Measurements from ENCODE around the gene PDZD2.
"Not testable (repeated sequence)": the region's sequence is repeated elsewhere in the genome, so short reads cannot be mapped to it uniquely, and the experiment has no call there.

PDZD2 gene

DNA sequence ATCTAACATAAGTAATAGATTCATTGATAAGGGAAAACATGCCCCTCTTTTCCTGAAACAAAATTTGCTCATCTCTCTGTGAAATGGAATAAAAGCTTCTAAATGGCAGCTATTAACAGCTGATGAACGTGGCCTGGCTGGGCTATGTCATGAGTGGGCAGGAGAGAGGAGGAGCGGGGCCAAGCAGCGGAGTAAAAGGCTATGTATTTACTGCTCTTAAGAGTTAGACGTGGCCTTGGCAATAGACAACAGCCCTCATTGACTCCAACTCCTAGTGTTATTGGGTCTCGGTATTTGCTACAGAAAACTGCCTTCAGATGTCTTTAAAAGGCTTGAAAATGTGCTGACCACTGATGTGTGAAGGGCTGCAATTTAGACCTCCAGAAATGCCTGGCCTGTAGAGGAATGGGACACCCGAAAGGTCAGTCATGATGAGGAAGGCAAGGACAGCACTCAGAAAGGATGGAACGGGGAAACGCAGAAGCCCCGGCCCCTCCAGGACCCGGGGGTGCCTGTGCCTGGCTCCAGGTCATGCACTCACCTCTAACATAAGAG, 116.8 kb downstream of the PDZD2 start:
- DNase-seq: no peak
- H3K4me1 ChIP-seq: peaks cover 4% of the 10 kb centered on the region
- no peak overlapping the region for H3K4me3 ChIP-seq (ENCODE audit: low read depth, low read length)
- TF ChIP-seq CTCF (IDR thresholded peaks at IDR 0.05; ENCODE audit: low read depth, low read length): no peak
- no peaks in the 10 kb centered on the region for H3K27me3 ChIP-seq
- no peaks in the 10 kb centered on the region for H3K9me3 ChIP-seq
- no peaks in the 10 kb centered on the region for H3K36me3 ChIP-seq

DNA sequence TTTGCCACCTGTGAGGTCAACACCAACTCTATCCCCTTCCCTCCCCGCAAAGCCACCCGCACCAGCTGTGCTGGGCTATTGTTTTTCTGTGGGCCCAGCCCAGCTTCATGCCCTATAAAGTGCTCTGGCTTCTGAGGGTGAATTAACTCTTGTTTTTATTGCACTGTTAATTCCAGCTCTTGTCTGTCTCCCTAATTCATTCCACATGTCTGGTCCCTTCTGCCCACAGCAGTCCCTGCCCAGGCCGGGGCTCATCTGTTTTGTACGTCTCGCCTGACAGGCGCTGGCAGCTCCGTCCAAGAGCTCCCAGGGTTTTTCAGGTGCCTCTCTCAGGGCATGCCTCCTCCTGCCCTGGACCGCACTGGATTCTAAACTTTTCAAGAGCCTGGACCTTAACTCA, 118.9 kb downstream of the PDZD2 start:
- Histone ChIP-seq H3K9me3 (no peaks in the 10 kb centered on the region), H3K4me3 (ENCODE audit: low read depth, low read length) (no peak overlapping the region), H3K27me3 (no peaks in the 10 kb centered on the region), H3K36me3 (no peaks in the 10 kb centered on the region), H3K4me1 (peaks cover 4% of the 10 kb centered on the region)
- no peak for TF ChIP-seq CTCF (IDR thresholded peaks at IDR 0.05; ENCODE audit: low read depth, low read length)
- peak; percentile 83 for DNase-seq

DNA sequence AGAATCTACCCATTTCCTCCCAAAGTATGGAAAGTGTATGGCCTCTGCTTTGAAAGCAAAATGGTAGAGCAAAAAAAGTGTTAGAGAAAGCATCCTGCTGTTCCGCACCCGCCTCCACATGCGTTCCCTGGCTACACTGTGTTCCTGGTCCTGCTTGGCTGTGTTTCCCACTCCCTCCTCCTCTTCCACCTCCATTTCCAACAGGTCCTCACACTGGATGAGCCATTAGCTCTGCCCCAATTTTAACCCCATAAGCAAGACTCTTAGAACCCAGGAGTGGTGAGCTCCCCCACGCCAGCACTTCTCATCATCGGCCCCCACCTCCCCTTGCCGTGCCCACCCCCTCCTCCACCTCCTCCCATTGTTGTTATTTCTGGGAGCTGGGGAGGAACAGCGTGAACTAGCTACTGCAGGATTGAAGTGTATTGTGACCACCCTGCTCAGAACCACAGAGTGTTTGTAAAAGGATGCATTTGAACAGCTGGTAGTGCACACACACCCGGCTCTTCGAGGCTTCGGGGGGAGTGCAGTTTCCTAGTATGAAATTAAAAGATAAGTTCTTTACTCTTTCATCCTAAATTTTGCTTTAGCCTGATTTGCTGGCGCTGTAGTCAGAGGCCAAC, 120.0 kb downstream of the PDZD2 start:
- Histone ChIP-seq H3K27me3 (no peaks in the 10 kb centered on the region), H3K9me3 (no peaks in the 10 kb centered on the region), H3K36me3 (no peaks in the 10 kb centered on the region), H3K4me3 (ENCODE audit: low read depth, low read length) (no peak overlapping the region), H3K4me1 (peaks cover 4% of the 10 kb centered on the region)
- no peak for DNase-seq
- no peak for TF ChIP-seq CTCF (IDR thresholded peaks at IDR 0.05; ENCODE audit: low read depth, low read length)

DNA sequence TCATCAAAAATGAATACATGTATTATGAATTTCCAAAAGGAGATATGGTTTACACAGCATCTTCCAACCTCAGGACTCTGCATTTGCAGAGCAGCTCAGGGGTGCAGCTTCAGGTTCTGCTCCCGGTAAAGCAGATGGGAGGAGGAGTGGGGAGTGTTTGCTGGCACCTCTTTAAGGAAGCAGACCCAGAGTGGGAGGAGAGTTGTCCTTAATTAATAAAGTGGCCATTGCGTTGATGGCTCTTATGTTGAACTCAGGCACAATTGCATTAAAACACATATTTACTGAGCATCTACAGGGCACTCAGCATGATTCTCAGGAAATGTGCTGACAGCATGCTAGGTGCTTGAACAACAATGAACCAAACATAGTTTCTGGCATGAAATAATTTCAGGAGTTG, 121.0 kb downstream of the PDZD2 start:
- no peaks in the 10 kb centered on the region for H3K9me3 ChIP-seq
- TF ChIP-seq CTCF (IDR thresholded peaks at IDR 0.05; ENCODE audit: low read depth, low read length): no peak
- no peak for DNase-seq
- H3K4me1 ChIP-seq: peaks cover 4% of the 10 kb centered on the region
- no peaks in the 10 kb centered on the region for H3K36me3 ChIP-seq
- H3K27me3 ChIP-seq: no peaks in the 10 kb centered on the region
- no peak overlapping the region for H3K4me3 ChIP-seq (ENCODE audit: low read depth, low read length)

DNA sequence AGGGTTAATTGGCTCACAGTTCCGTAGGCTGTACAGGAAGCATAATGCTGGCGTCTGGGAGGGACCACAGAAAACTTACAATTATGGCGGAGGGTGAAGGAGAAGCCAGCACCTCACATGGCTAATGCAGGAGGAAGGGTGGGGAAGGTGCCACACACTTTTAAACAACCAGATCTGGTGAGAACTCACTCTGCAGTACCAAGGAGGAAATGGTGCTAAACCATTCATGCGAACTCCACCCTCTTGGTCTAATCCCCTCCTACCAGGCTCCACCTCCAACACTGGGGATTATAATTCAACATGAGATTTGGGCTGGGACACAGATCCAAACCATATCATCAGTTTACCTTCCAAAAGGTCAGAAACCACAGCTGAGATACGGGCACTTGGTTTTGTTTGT, 122.9 kb downstream of the PDZD2 start:
- no peak for TF ChIP-seq CTCF (IDR thresholded peaks at IDR 0.05; ENCODE audit: low read depth, low read length)
- no peak for DNase-seq
- Histone ChIP-seq H3K36me3 (no peaks in the 10 kb centered on the region), H3K4me3 (ENCODE audit: low read depth, low read length) (no peak overlapping the region), H3K27me3 (no peaks in the 10 kb centered on the region), H3K9me3 (no peaks in the 10 kb centered on the region), H3K4me1 (peaks cover 4% of the 10 kb centered on the region)

DNA sequence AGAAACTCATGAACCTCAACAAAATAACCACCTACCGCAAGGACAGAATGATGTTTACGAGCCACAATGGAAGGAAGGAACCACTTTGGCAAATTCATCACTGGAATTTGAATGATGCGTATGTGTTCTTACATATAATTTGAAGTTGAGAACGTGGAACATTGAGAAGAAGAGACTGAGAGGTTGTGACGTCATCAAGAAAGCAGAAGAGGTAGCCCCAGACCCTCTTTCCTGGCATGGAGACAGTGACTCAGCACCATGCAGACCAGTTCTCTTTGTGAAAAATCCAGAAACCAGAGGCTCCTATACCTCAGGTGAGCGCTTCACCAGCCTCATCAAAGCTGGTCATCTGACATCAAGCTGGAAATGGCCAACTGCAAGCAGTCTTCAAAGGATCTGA, 124.5 kb downstream of the PDZD2 start:
- Histone ChIP-seq H3K27me3 (no peaks in the 10 kb centered on the region), H3K9me3 (no peaks in the 10 kb centered on the region), H3K4me1 (no peaks in the 10 kb centered on the region; the same call in 1 of the 2 replicates), H3K4me3 (ENCODE audit: low read depth, low read length) (no peak overlapping the region), H3K36me3 (no peaks in the 10 kb centered on the region)
- TF ChIP-seq CTCF (IDR thresholded peaks at IDR 0.05; ENCODE audit: low read depth, low read length): no peak
- DNase-seq: no peak

GRCh38 chr5:31764687-31765086, 125.8 kb downstream of the PDZD2 start:
- H3K9me3 ChIP-seq; H3K4me3 ChIP-seq (ENCODE audit: low read depth, low read length); H3K27me3 ChIP-seq; H3K36me3 ChIP-seq; DNase-seq; H3K4me1 ChIP-seq: not testable (repeated sequence)
